GM23338 (cell line): Measurements from ENCODE around the gene PPHLN1. TPM values are rescaled to one million over a fixed set of nuclear protein-coding genes. Genes with fewer than 3 reads are reported as not detected.

Experiments used
- ATAC-seq: fragments of 200-7000 bp; cut with Tn5 transposase; 3 replicates; pipeline ENCODE4 v1.9.1; 2020
- DNase-seq: peaks from one replicate; pipeline ENCODE4 v3.0.0-alpha.2; 2015; ENCODE audit warnings: low spot score
- H2AFZ ChIP-seq: fragments of 200-600 bp; sonication (generic); 2 replicates; pipeline ENCODE4 v1.8.0; 2016; ENCODE audit warnings: antibody characterized with exemption, mild to moderate bottlenecking, moderate library complexity
- H3F3A ChIP-seq: fragments of 200-600 bp; sonication (generic); replicated peaks from 2 replicates; pipeline ENCODE4 v1.8.0; 2017; ENCODE audit warnings: antibody characterized with exemption, mixed run types, low read depth
- H3K27ac ChIP-seq: fragments of 200-600 bp; sonication (generic); 2 replicates; pipeline ENCODE4 v1.6.1; 2016; ENCODE audit warnings: low read depth
- H3K27me3 ChIP-seq: fragments of 200-600 bp; sonication (generic); 2 replicates; pipeline ENCODE4 v1.8.0; 2016; ENCODE audit warnings: mild to moderate bottlenecking, mixed run types, moderate library complexity; ENCODE audit not compliant: insufficient read depth
- H3K36me3 ChIP-seq: fragments of 200-600 bp; sonication (generic); 2 replicates; pipeline ENCODE4 v1.8.0; 2016; ENCODE audit warnings: mild to moderate bottlenecking; ENCODE audit not compliant: insufficient read depth
- H3K4me1 ChIP-seq: fragments of 200-600 bp; sonication (generic); 2 replicates; pipeline ENCODE4 v1.8.0; 2016; ENCODE audit warnings: mild to moderate bottlenecking, moderate library complexity; ENCODE audit not compliant: insufficient read depth
- H3K4me2 ChIP-seq: fragments of 200-600 bp; sonication (generic); 2 replicates; pipeline ENCODE4 v1.7.1; 2017; ENCODE audit warnings: mixed run types
- H3K4me3 ChIP-seq: fragments of 200-600 bp; sonication (generic); 2 replicates; pipeline ENCODE4 v1.6.1; 2016; ENCODE audit warnings: mixed run types
- H3K79me2 ChIP-seq: fragments of 200-600 bp; sonication (generic); replicated peaks from 2 replicates; pipeline ENCODE4 v1.8.0; 2017; ENCODE audit warnings: mild to moderate bottlenecking; ENCODE audit not compliant: insufficient read depth
- H3K9me2 ChIP-seq: fragments of 200-600 bp; sonication (generic); 2 replicates; pipeline ENCODE4 v1.8.0; 2017; ENCODE audit not compliant: insufficient read depth
- H4K20me1 ChIP-seq: fragments of 200-600 bp; sonication (generic); replicated peaks from 2 replicates; pipeline ENCODE4 v1.8.0; 2017; ENCODE audit warnings: mild to moderate bottlenecking; ENCODE audit not compliant: insufficient read depth
- H3K27ac Mint-ChIP-seq: 2 replicates; pipeline ENCODE4 v1.8.0; 2020; ENCODE audit warnings: inconsistent platforms, mild to moderate bottlenecking, moderate library complexity, mixed read lengths
- H3K27me3 Mint-ChIP-seq: 3 replicates; pipeline ENCODE4 v1.8.0; 2022; ENCODE audit warnings: low read depth, mild to moderate bottlenecking, moderate library complexity, mixed read lengths, inconsistent platforms; ENCODE audit not compliant: insufficient read depth, poor library complexity
- H3K36me3 Mint-ChIP-seq: 3 replicates; pipeline ENCODE4 v1.8.0; 2021; ENCODE audit warnings: low read depth, mild to moderate bottlenecking, inconsistent platforms, moderate library complexity, mixed read lengths
- H3K4me1 Mint-ChIP-seq: 3 replicates; pipeline ENCODE4 v1.8.0; 2020; ENCODE audit warnings: mild to moderate bottlenecking, inconsistent platforms, mixed read lengths
- H3K4me3 Mint-ChIP-seq: 3 replicates; pipeline ENCODE4 v1.8.0; 2021; ENCODE audit warnings: moderate library complexity, mild to moderate bottlenecking, inconsistent platforms, mixed read lengths
- H3K9me3 Mint-ChIP-seq: 3 replicates; pipeline ENCODE4 v1.8.0; 2020; ENCODE audit warnings: moderate library complexity, mild to moderate bottlenecking, inconsistent platforms, mixed read lengths
- CREB1 ChIP-seq: fragments of 250-450 bp; sonication (Bioruptor Pico); IDR thresholded peaks from 2 replicates; pipeline ENCODE4 v1.5.0; 2020; ENCODE audit warnings: low read depth, mild to moderate bottlenecking, moderate library complexity
- EZH2phosphoT487 ChIP-seq: fragments of 200-600 bp; sonication (generic); IDR thresholded peaks from one replicate; pipeline ENCODE4 v1.8.1; 2018; ENCODE audit warnings: antibody characterized with exemption; ENCODE audit not compliant: unreplicated experiment
- NANOG ChIP-seq: IDR thresholded peaks from 2 replicates; pipeline ENCODE4 v1.6.1; 2016; ENCODE audit warnings: antibody characterized with exemption, borderline replicate concordance
- STAT1 ChIP-seq: IDR thresholded peaks from one replicate; pipeline ENCODE4 v1.6.1; 2016; ENCODE audit warnings: antibody characterized with exemption; ENCODE audit not compliant: unreplicated experiment
- ZNF331 ChIP-seq: fragments of 250-450 bp; sonication (Bioruptor Pico); IDR thresholded peaks from 2 replicates; pipeline ENCODE4 v1.5.0; 2020; ENCODE audit warnings: low read depth, mild to moderate bottlenecking, moderate library complexity
- ZNF462 ChIP-seq: fragments of 250-450 bp; sonication (Bioruptor Pico); IDR thresholded peaks from 2 replicates; pipeline ENCODE4 v1.5.0; 2020; ENCODE audit warnings: mild to moderate bottlenecking, moderate library complexity
- polyA plus RNA-seq: library from polyadenylated mRNA; unstranded; fragments of >200 nt; fragmentation: Nextera tagmentation; extraction: Ambion mirVana; gene quantifications from 2 replicates; pipeline ENCODE4 v1.2.1, GENCODE V29; 2016
- total RNA-seq: library from RNA; depleted of rRNA; stranded (reverse); fragments of >200 nt; shearing (Covaris generic); gene quantifications from 2 replicates; pipeline ENCODE4 v1.2.3, GENCODE V29; 2014
- TF ChIP-seq, protein P1 (sequence below), 2 experiments: fragments of 200-600 bp in 1 of 2; sonication (generic) in 1 of 2; conservative IDR thresholded peaks; 2 replicates each; pipeline versions ENCODE4 v1.5.1 to v1.6.1; 2016 to 2017; ENCODE audit warnings: antibody characterized with exemption in 2 of 2, low read depth in 2 of 2, mild to moderate bottlenecking in 2 of 2, moderate library complexity in 1 of 2

Gene PPHLN1
- total and polyA plus RNA-seq, 2 experiments from 2014 or later: 93.0 to 103 TPM

DNA sequence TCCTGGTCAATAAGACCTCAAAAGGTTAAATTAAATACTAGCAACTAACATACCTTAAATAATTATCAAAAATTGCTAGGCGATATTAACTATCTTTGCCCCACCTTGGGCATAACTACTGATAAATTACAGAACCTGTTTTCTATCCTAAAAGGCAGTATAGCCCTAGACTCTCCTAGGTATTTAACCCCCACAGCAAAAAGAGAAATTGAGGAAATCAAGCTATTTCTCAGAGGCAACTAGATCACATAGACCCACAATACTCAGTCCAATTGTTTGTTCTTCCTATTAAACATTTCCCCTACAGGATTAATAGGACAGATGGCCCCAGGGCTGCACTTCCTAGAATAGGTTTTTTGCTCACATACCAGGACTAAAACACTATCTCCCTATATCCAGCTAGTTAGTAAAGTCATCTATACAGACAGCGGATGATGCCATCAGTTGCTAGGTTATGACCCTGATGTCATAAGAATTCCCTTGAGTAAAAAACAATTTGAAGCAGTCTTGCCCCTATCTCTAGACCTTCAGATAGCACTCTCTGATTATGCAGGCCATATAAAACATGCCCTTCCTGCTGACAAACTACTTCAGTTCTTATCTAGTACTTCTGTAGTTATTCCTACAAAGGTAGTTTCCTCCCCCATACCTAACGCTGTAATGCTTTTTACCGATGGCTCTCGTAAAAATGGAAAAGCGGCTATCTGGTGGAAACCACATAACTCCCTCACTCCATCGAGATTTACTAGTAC lies 118.4 kb downstream of the PPHLN1 start:
- no peak overlapping the region for H3K27ac ChIP-seq
- H3K27me3 Mint-ChIP-seq: peaks cover 2% of the 10 kb centered on the region
- H3K27ac Mint-ChIP-seq: no peak overlapping the region
- H3K4me3 ChIP-seq: no peak overlapping the region
- no peak for ATAC-seq
- peaks cover 47% of the 10 kb centered on the region for H3K4me1 ChIP-seq
- peaks cover 48% of the 10 kb centered on the region for H3K4me1 Mint-ChIP-seq
- TF ChIP-seq CREB1 (CRISPR knock-in tag) (no peak), EZH2phosphoT487 (no peak), NANOG (no peak), ZNF331 (CRISPR knock-in tag) (no peak), STAT1 (no peak)
- TF ChIP-seq, protein P1, sequence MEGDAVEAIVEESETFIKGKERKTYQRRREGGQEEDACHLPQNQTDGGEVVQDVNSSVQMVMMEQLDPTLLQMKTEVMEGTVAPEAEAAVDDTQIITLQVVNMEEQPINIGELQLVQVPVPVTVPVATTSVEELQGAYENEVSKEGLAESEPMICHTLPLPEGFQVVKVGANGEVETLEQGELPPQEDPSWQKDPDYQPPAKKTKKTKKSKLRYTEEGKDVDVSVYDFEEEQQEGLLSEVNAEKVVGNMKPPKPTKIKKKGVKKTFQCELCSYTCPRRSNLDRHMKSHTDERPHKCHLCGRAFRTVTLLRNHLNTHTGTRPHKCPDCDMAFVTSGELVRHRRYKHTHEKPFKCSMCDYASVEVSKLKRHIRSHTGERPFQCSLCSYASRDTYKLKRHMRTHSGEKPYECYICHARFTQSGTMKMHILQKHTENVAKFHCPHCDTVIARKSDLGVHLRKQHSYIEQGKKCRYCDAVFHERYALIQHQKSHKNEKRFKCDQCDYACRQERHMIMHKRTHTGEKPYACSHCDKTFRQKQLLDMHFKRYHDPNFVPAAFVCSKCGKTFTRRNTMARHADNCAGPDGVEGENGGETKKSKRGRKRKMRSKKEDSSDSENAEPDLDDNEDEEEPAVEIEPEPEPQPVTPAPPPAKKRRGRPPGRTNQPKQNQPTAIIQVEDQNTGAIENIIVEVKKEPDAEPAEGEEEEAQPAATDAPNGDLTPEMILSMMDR (conservative IDR thresholded peaks at IDR 0.05; ENCODE audit: low read depth in 2 of 2): no peak
- H3K9me3 Mint-ChIP-seq: peaks cover 10% of the 10 kb centered on the region; the same call in 2 of the 3 replicates
- no peak overlapping the region for H3K4me2 ChIP-seq
- H2AFZ ChIP-seq: no peak overlapping the region
- no peaks in the 10 kb centered on the region for H3K27me3 ChIP-seq
- no peaks in the 10 kb centered on the region for H3F3A ChIP-seq
- H4K20me1 ChIP-seq: no peaks in the 10 kb centered on the region
- H3K4me3 Mint-ChIP-seq: no peak overlapping the region
- no peak for DNase-seq
- peaks cover 60% of the 10 kb centered on the region for H3K36me3 Mint-ChIP-seq
- no peaks in the 10 kb centered on the region for H3K9me2 ChIP-seq
- no peaks in the 10 kb centered on the region for H3K36me3 ChIP-seq
- H3K79me2 ChIP-seq: no peaks in the 10 kb centered on the region

- peaks cover 53% of the 10 kb centered on the region for H3K4me1 ChIP-seq
- no peak overlapping the region for H3K4me3 ChIP-seq
- no peak for ATAC-seq
- H3F3A ChIP-seq: 0 out of 2 replicates have a peak, but pooled peaks cover 4% of the 10 kb centered on the region
- Mint-ChIP-seq H3K36me3 (peaks cover 62% of the 10 kb centered on the region), H3K4me1 (peaks cover 55% of the 10 kb centered on the region), H3K27me3 (peaks cover 4% of the 10 kb centered on the region), H3K9me3 (peaks cover 10% of the 10 kb centered on the region; the same call in 2 of the 3 replicates), H3K4me3 (no peak overlapping the region), H3K27ac (no peak overlapping the region)
- no peaks in the 10 kb centered on the region for H4K20me1 ChIP-seq
- no peak overlapping the region for H2AFZ ChIP-seq
- no peak overlapping the region for H3K27ac ChIP-seq
- H3K9me2 ChIP-seq: peaks cover 4% of the 10 kb centered on the region; the same call in 1 of the 2 replicates
- no peaks in the 10 kb centered on the region for H3K79me2 ChIP-seq
- no peak overlapping the region for H3K4me2 ChIP-seq
- no peaks in the 10 kb centered on the region for H3K27me3 ChIP-seq
- no peak for DNase-seq
- no peaks in the 10 kb centered on the region for H3K36me3 ChIP-seq
- TF ChIP-seq ZNF462 (no peak), NANOG (no peak)
- TF ChIP-seq, protein P1 (conservative IDR thresholded peaks at IDR 0.05; ENCODE audit: low read depth in 2 of 2): no peak
Observed at GRCh38 chr12:42445891-42446290, 119.9 kb downstream of the PPHLN1 start.
